Endothelial cell of umbilical vein (primary cell): Measurements from ENCODE around the gene CNTN1. TPM values are rescaled to one million over a fixed set of nuclear protein-coding genes. Genes with fewer than 3 reads are reported as not detected.

Source experiments
- BruUV-seq: library from RNA; stranded (reverse); fragments of 400-500 nt; replicated peaks from 2 replicates; lab custom pipeline; 2021; lab: Mats Ljungman, UMichigan
- CTCF ChIA-PET: fragments of 300-600, 350-600 bp; sonication (Branson Sonifier 250); formaldehyde crosslinking; loops from one replicate; lab custom pipeline; 2021; ENCODE audit warnings: antibody characterized with exemption, inconsistent platforms; lab: Charles Lee
- POLR2A ChIA-PET: fragments of 300-600, 350-600 bp; sonication (Branson Sonifier 250); formaldehyde crosslinking; loops from one replicate; lab custom pipeline; 2021; ENCODE audit warnings: antibody characterized with exemption, inconsistent platforms; lab: Charles Lee
- DNase-seq: peaks from one replicate; pipeline ENCODE4 v3.0.0-alpha.2; 2011; ENCODE audit warnings: low read depth, low spot score
- FAIRE-seq: peaks from 2 replicates; lab custom pipeline; 2011; peaks lifted over from hg19 to GRCh38; lab: Jason Lieb, UNC
- H2AFZ ChIP-seq: 2 replicates; pipeline ENCODE4 v1.6.0; 2012; ENCODE audit warnings: low read depth, low read length, control low read depth, inconsistent platforms
- H3K27ac ChIP-seq: 2 replicates; pipeline ENCODE4 v1.5.1; 2011; ENCODE audit warnings: low read depth, mild to moderate bottlenecking, control low read depth, low read length, moderate library complexity; ENCODE audit not compliant: insufficient read depth
- H3K27me3 ChIP-seq, 2 experiments: 2 replicates each; pipeline versions ENCODE4 v1.6.0 to v1.6.1; 2011; ENCODE audit warnings: low read length in 2 of 2, mixed read lengths in 1 of 2; ENCODE audit not compliant: control insufficient read depth in 2 of 2, insufficient read depth in 2 of 2
- H3K36me3 ChIP-seq, 2 experiments: 2 replicates in 1 of 2; 3 replicates in 1 of 2; pipeline ENCODE4 v1.5.1; 2011; ENCODE audit warnings: low read length in 2 of 2, mild to moderate bottlenecking in 1 of 2, moderate library complexity in 1 of 2; ENCODE audit not compliant: control insufficient read depth in 2 of 2, insufficient read depth in 2 of 2; ENCODE audit errors: extremely low read depth in 1 of 2
- H3K4me1 ChIP-seq: 3 replicates; pipeline ENCODE4 v1.5.1; 2011; ENCODE audit warnings: mild to moderate bottlenecking, low read length; ENCODE audit not compliant: control insufficient read depth, insufficient read depth; ENCODE audit errors: extremely low read depth
- H3K4me2 ChIP-seq: 2 replicates; pipeline ENCODE4 v1.6.1; 2011; ENCODE audit warnings: low read length, control low read depth, mixed read lengths; ENCODE audit not compliant: insufficient read depth
- H3K4me3 ChIP-seq, 3 experiments: fragments of 200-600 bp in 1 of 3; sonication (generic), shearing (Covaris generic) in 1 of 3; replicated peaks in 1 of 3; 2 replicates each; pipeline ENCODE4 v1.5.1; 2011 to 2016; ENCODE audit warnings: control low read depth in 3 of 3, low read length in 3 of 3, mild to moderate bottlenecking in 2 of 3, inconsistent platforms in 1 of 3, low read depth in 1 of 3, moderate library complexity in 1 of 3; ENCODE audit not compliant: insufficient read depth in 1 of 3
- H3K79me2 ChIP-seq: 2 replicates; pipeline ENCODE4 v1.6.0; 2012; ENCODE audit warnings: low read length, inconsistent platforms; ENCODE audit not compliant: control insufficient read depth, insufficient read depth
- H3K9ac ChIP-seq: replicated peaks from 2 replicates; pipeline ENCODE3; 2011; ENCODE audit warnings: low read length, control low read depth; ENCODE audit not compliant: insufficient read depth; ENCODE audit errors: extremely low read depth
- H3K9me1 ChIP-seq: replicated peaks from 3 replicates; pipeline ENCODE4 v1.6.0; 2011; ENCODE audit warnings: mild to moderate bottlenecking, low read length; ENCODE audit not compliant: control insufficient read depth, insufficient read depth; ENCODE audit errors: extremely low read depth
- H3K9me3 ChIP-seq: replicated peaks from 2 replicates; pipeline ENCODE4 v1.5.1; 2012; ENCODE audit warnings: low read length, inconsistent platforms; ENCODE audit not compliant: control insufficient read depth, insufficient read depth
- H4K20me1 ChIP-seq: replicated peaks from 2 replicates; pipeline ENCODE3; 2011; ENCODE audit warnings: mild to moderate bottlenecking, low read length; ENCODE audit not compliant: control insufficient read depth, insufficient read depth; ENCODE audit errors: extremely low read depth
- CTCF ChIP-seq, 2 donors: IDR thresholded peaks; 1 replicate in 1 of 2; 2 replicates in 1 of 2; pipeline ENCODE4 v1.5.1; 2011; ENCODE audit warnings: low read length in 2 of 2, mild to moderate bottlenecking in 2 of 2, moderate library complexity in 2 of 2, control low read depth in 1 of 2, inconsistent platforms in 1 of 2, low read depth in 1 of 2; ENCODE audit not compliant: insufficient read depth in 1 of 2; ENCODE audit errors: extremely low read depth in 1 of 2
- EZH2 ChIP-seq: IDR thresholded peaks from 2 replicates; pipeline ENCODE4 v1.6.1; 2012; ENCODE audit warnings: borderline replicate concordance, low read depth, mild to moderate bottlenecking, moderate library complexity, low read length, inconsistent platforms; ENCODE audit not compliant: severe bottlenecking
- FOS ChIP-seq: IDR thresholded peaks from 2 replicates; pipeline ENCODE4 v1.6.1; 2011; ENCODE audit warnings: mild to moderate bottlenecking, low read length, moderate library complexity, borderline replicate concordance; ENCODE audit not compliant: insufficient read depth
- GATA2 ChIP-seq: IDR thresholded peaks from 2 replicates; pipeline ENCODE4 v1.7.0; 2011; ENCODE audit warnings: low read depth, mild to moderate bottlenecking, moderate library complexity, mixed read lengths, low read length; ENCODE audit not compliant: insufficient read length, insufficient read depth
- JUN ChIP-seq: IDR thresholded peaks from 2 replicates; pipeline ENCODE4 v1.6.1; 2011; ENCODE audit warnings: borderline replicate concordance, low read depth; ENCODE audit not compliant: insufficient read length, insufficient read depth
- MAX ChIP-seq: IDR thresholded peaks from 2 replicates; pipeline ENCODE4 v1.6.1; 2011; ENCODE audit not compliant: insufficient read depth, insufficient read length
- MYC ChIP-seq: IDR thresholded peaks from one replicate; pipeline ENCODE4 v1.6.1; 2011; ENCODE audit warnings: mild to moderate bottlenecking, low read depth, low read length
- POLR2A ChIP-seq: IDR thresholded peaks from 2 replicates; pipeline ENCODE4 v1.6.1; 2012; ENCODE audit warnings: low read depth, mild to moderate bottlenecking, control low read depth, low read length
- POLR2AphosphoS5 ChIP-seq: IDR thresholded peaks from 2 replicates; pipeline ENCODE4 v1.6.1; 2012; ENCODE audit warnings: low read depth, mild to moderate bottlenecking, control low read depth, low read length, moderate library complexity; ENCODE audit not compliant: insufficient read depth
- dilution Hi-C: fragments of 300-500 bp; cut with MboI; formaldehyde crosslinking; loops from one replicate; pipeline ENCODE4 v1.15.0; 2019; ENCODE audit warnings: low sequenced_read_pairs; ENCODE audit not compliant: extremely low pct_ligation_motif_present
- intact Hi-C: fragments of 100-400 bp; cut with micrococcal nuclease; formaldehyde crosslinking; loops from one replicate; pipeline ENCODE4 v1.10.0; 2022
- polyA plus RNA-seq, 4 experiments: library from polyadenylated mRNA; depleted of rRNA in 3 of 4; stranded (reverse) in 3 of 4; unstranded in 1 of 4; fragments of >200 nt; gene quantifications; 2 replicates each; pipeline versions ENCODE4 v1.2.1 to v1.2.3, GENCODE V29; 2011 to 2012; ENCODE audit warnings: missing spikeins in 1 of 4
- total RNA-seq: library from RNA; stranded (reverse); gene quantifications from 2 replicates; pipeline ENCODE4 v1.2.3, GENCODE V29; 2021

Gene CNTN1
- total and polyA plus RNA-seq, 2 donors (not counting 3 experiments of a cell fraction or from before 2014, with no cell fraction given), result 0.07 TPM; not detected in 1

- H3K4me2 ChIP-seq, result no peak overlapping the region
- H4K20me1 ChIP-seq, result no peaks in the 10 kb centered on the region
- H3K9me3 ChIP-seq, result no peaks in the 10 kb centered on the region
- no TSS peak for BruUV-seq
- H2AFZ ChIP-seq, result no peak overlapping the region
- no peaks in the 10 kb centered on the region for H3K27me3 ChIP-seq
- no peak overlapping the region for H3K27ac ChIP-seq
- DNase-seq (no peak), FAIRE-seq (no peak)
- H3K4me1 ChIP-seq, result no peaks in the 10 kb centered on the region
- no peak for TF ChIP-seq EZH2
- TF ChIP-seq MAX, result no peak
- no peak for TF ChIP-seq JUN
- TF ChIP-seq CTCF (IDR thresholded peaks at IDR 0.05; ENCODE audit: extremely low read depth in 1 of 2, insufficient read depth in 1 of 2, low read depth in 1 of 2, low read length in 2 of 2), result no peak
- TF ChIP-seq POLR2A, result no peak
- TF ChIP-seq POLR2AphosphoS5, result no peak
- TF ChIP-seq GATA2, result no peak
- TF ChIP-seq FOS, result no peak
- TF ChIP-seq MYC, result no peak
- intact Hi-C loops (no loop called here), dilution Hi-C loops (no loop called here)
- no peaks in the 10 kb centered on the region for H3K79me2 ChIP-seq
- CTCF ChIA-PET, result no interaction called here
- no peaks in the 10 kb centered on the region for H3K9me1 ChIP-seq
- no peak overlapping the region for H3K9ac ChIP-seq
- no peaks in the 10 kb centered on the region for H3K36me3 ChIP-seq
- no peak overlapping the region for H3K4me3 ChIP-seq
- POLR2A ChIA-PET, result no interaction called here
Observed at GRCh38 chr12:40730281-40730680, 38.0 kb downstream of the CNTN1 start.
